Panc1 (cell line): ENCODE data around the gene KCNJ11. TPM values are rescaled to one million over a fixed set of nuclear protein-coding genes. Genes with fewer than 3 reads are reported as not detected.

Source experiments
- ATAC-seq: fragments of 200-7000 bp; cut with Tn5 transposase; 2 replicates; pipeline ENCODE4 v1.9.1; 2020; ENCODE audit warnings: mild to moderate bottlenecking, moderate library complexity
- BruUV-seq: library from RNA; stranded (reverse); fragments of 400-500 nt; replicated peaks from 2 replicates; lab custom pipeline; 2021; lab: Mats Ljungman, UMichigan
- CTCF ChIA-PET: fragments of 300-600 bp; sonication (Branson Sonifier 250); formaldehyde crosslinking; loops from one replicate; lab custom pipeline; 2022; ENCODE audit warnings: antibody characterized with exemption; lab: Charles Lee
- POLR2A ChIA-PET: fragments of 300-600 bp; sonication (Branson Sonifier 250); formaldehyde crosslinking; loops from one replicate; lab custom pipeline; 2022; ENCODE audit warnings: antibody characterized with exemption; lab: Charles Lee
- DNase-seq: peaks from one replicate; pipeline ENCODE4 v3.0.0-alpha.2; 2010; ENCODE audit warnings: low read depth, low spot score
- H3K27ac ChIP-seq: 2 replicates; pipeline ENCODE4 v1.5.1; 2011; ENCODE audit warnings: mild to moderate bottlenecking, low read length, inconsistent platforms
- H3K27me3 ChIP-seq: fragments of 200-500 bp; sonication (Bioruptor generic); 2 replicates; pipeline ENCODE4 v1.6.0; 2014; ENCODE audit warnings: low read length, inconsistent platforms; ENCODE audit not compliant: control insufficient read depth, insufficient read depth
- H3K36me3 ChIP-seq: fragments of 200-500 bp; sonication (Bioruptor generic); 2 replicates; pipeline ENCODE4 v1.5.1; 2014; ENCODE audit warnings: inconsistent platforms, mild to moderate bottlenecking, low read length, moderate library complexity; ENCODE audit not compliant: control insufficient read depth, insufficient read depth
- H3K4me1 ChIP-seq: 2 replicates; pipeline ENCODE4 v1.5.1; 2011; ENCODE audit warnings: inconsistent platforms, mild to moderate bottlenecking, low read length, moderate library complexity; ENCODE audit not compliant: control insufficient read depth, insufficient read depth
- H3K4me3 ChIP-seq, 2 experiments: 2 replicates each; pipeline ENCODE4 v1.5.1; 2011 to 2012; ENCODE audit warnings: low read depth in 2 of 2, low read length in 2 of 2, mild to moderate bottlenecking in 2 of 2, inconsistent platforms in 1 of 2, moderate library complexity in 1 of 2
- H3K9me3 ChIP-seq: fragments of 200-500 bp; sonication (Bioruptor generic); 2 replicates; pipeline ENCODE4 v1.5.1; 2014; ENCODE audit warnings: low read depth, mild to moderate bottlenecking, inconsistent platforms, low read length, moderate library complexity; ENCODE audit not compliant: control insufficient read depth, insufficient read depth
- CTCF ChIP-seq: fragments of 450-650 bp; IDR thresholded peaks from 2 replicates; pipeline ENCODE4 v1.5.1; 2017; ENCODE audit warnings: mild to moderate bottlenecking
- POLR2AphosphoS5 ChIP-seq: IDR thresholded peaks from 2 replicates; pipeline ENCODE4 v1.6.1; 2012; ENCODE audit warnings: mild to moderate bottlenecking, low read depth, low read length, moderate library complexity
- SIN3A ChIP-seq: IDR thresholded peaks from 2 replicates; pipeline ENCODE4 v1.6.1; 2012; ENCODE audit warnings: low read depth, mild to moderate bottlenecking, low read length, moderate library complexity, borderline replicate concordance; ENCODE audit not compliant: insufficient read depth
- TCF7L2 ChIP-seq: IDR thresholded peaks from 2 replicates; pipeline ENCODE4 v1.6.1; 2011; ENCODE audit warnings: mild to moderate bottlenecking, low read depth, low read length, inconsistent platforms
- in situ Hi-C: cut with HindIII; loops from 2 replicates; pipeline ENCODE4 v1.10.0; 2016; ENCODE audit warnings: low sequenced_read_pairs, low pct_unique_long_range_greater_than_20kb
- intact Hi-C: fragments of 100-400 bp; cut with micrococcal nuclease; formaldehyde crosslinking; loops from one replicate; pipeline ENCODE4 v1.10.0; 2022; ENCODE audit not compliant: unreplicated experiment
- total RNA-seq: library from RNA; stranded (reverse); gene quantifications from one replicate; pipeline ENCODE4 v1.2.1, GENCODE V29; 2021; ENCODE audit not compliant: unreplicated experiment
- TF ChIP-seq, protein P1 (sequence below), 2 experiments: IDR thresholded peaks; 2 replicates each; pipeline ENCODE4 v1.6.1; 2011 to 2012; ENCODE audit warnings: low read depth in 2 of 2, control low read depth in 1 of 2, low read length in 1 of 2, mild to moderate bottlenecking in 1 of 2, moderate library complexity in 1 of 2; ENCODE audit not compliant: insufficient read depth in 1 of 2

KCNJ11 gene
- total RNA-seq, 1 experiment from 2014 or later, result 0.67 TPM

GRCh38 chr11:17378655-17379054 is 9.8 kb downstream of the KCNJ11 start:
- no peak for TF ChIP-seq SIN3A
- TF ChIP-seq, protein P1, sequence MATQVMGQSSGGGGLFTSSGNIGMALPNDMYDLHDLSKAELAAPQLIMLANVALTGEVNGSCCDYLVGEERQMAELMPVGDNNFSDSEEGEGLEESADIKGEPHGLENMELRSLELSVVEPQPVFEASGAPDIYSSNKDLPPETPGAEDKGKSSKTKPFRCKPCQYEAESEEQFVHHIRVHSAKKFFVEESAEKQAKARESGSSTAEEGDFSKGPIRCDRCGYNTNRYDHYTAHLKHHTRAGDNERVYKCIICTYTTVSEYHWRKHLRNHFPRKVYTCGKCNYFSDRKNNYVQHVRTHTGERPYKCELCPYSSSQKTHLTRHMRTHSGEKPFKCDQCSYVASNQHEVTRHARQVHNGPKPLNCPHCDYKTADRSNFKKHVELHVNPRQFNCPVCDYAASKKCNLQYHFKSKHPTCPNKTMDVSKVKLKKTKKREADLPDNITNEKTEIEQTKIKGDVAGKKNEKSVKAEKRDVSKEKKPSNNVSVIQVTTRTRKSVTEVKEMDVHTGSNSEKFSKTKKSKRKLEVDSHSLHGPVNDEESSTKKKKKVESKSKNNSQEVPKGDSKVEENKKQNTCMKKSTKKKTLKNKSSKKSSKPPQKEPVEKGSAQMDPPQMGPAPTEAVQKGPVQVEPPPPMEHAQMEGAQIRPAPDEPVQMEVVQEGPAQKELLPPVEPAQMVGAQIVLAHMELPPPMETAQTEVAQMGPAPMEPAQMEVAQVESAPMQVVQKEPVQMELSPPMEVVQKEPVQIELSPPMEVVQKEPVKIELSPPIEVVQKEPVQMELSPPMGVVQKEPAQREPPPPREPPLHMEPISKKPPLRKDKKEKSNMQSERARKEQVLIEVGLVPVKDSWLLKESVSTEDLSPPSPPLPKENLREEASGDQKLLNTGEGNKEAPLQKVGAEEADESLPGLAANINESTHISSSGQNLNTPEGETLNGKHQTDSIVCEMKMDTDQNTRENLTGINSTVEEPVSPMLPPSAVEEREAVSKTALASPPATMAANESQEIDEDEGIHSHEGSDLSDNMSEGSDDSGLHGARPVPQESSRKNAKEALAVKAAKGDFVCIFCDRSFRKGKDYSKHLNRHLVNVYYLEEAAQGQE (IDR thresholded peaks at IDR 0.05; ENCODE audit: insufficient read depth in 1 of 2, low read depth in 2 of 2, low read length in 1 of 2), result no peak
- TF ChIP-seq CTCF, result no peak
- no peak for TF ChIP-seq TCF7L2
- no peak for TF ChIP-seq POLR2AphosphoS5
- CTCF ChIA-PET, result no interaction called here
- in situ Hi-C loops, result no loop called here

GRCh38 chr11:17376493-17376892 is 12.0 kb downstream of the KCNJ11 start:
- BruUV-seq, result no TSS peak
- DNase-seq (no peak), ATAC-seq (no peak)
- H3K4me1 ChIP-seq, result no peaks in the 10 kb centered on the region
- in situ Hi-C loops (no loop called here), intact Hi-C loops (no loop called here)
- TF ChIP-seq SIN3A, result no peak
- no peak for TF ChIP-seq POLR2AphosphoS5
- no peak for TF ChIP-seq CTCF
- no peak for TF ChIP-seq TCF7L2
- TF ChIP-seq, protein P1 (IDR thresholded peaks at IDR 0.05; ENCODE audit: insufficient read depth in 1 of 2, low read depth in 2 of 2, low read length in 1 of 2), result no peak
- H3K4me3 ChIP-seq, result no peak overlapping the region
- ChIA-PET POLR2A (no interaction called here), CTCF (no interaction called here)
- no peak overlapping the region for H3K27ac ChIP-seq
- H3K9me3 ChIP-seq, result peaks cover 11% of the 10 kb centered on the region; the same call in 1 of the 2 replicates
- no peaks in the 10 kb centered on the region for H3K27me3 ChIP-seq
- H3K36me3 ChIP-seq, result no peaks in the 10 kb centered on the region

More at GRCh38 chr11:17378655-17379054, 9.8 kb downstream of the KCNJ11 start:
- Histone ChIP-seq H3K36me3 (no peaks in the 10 kb centered on the region), H3K27ac (no peak overlapping the region), H3K4me1 (no peaks in the 10 kb centered on the region), H3K4me3 (no peak overlapping the region), H3K27me3 (no peaks in the 10 kb centered on the region), H3K9me3 (no peaks in the 10 kb centered on the region)
- intact Hi-C loops, result no loop called here
- no TSS peak for BruUV-seq
- POLR2A ChIA-PET, result no interaction called here
- ATAC-seq, result no peak
- DNase-seq, result no peak
